Measurements from ENCODE around the gene ZSWIM3. TPM values are rescaled to one million over a fixed set of nuclear protein-coding genes. Genes with fewer than 3 reads are reported as not detected.
A peak's percentile ranks its signal among the peaks of the same experiment; 100 is the strongest.

Gene ZSWIM3
- total and polyA plus RNA-seq, 2 of the 13 experiments (the other 11 are each of a cell fraction or from before 2014, with no cell fraction given), result 5.2 to 5.8 TPM

DNA sequence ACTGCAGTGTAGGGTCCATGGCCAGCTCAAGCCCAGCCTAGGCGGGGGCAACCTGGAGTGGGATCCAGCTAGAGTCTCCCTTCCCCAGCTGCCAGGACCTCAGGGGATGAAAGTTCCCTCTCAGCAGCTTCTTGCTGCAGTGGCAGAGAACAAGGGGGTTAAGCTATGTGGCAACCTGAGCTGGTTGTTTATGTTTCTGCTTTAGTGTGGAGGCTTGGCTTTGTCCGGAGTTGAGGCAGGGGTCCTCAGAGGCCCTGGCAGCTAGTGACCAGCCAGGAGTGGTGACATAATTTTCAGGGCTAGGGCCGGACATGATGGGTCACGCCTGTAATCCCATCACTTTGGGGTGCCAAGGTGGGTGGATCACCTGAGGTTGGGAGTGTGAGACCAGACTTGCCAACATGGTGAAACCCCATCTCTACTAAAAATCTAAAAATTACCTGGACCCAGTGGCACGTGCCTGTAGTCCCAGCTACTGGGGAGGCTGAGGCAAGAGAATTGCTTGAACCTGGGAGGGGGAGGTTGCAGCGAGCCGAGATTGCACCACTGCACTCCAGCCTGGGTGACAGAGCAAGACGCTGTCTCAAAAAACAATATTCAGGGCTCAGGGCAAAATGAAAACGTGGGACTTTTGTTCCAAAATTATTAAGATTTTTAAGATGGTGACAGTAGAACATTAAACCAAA lies 68.5 kb downstream of the ZSWIM3 start (continued):
- TF ChIP-seq REST (IDR thresholded peaks at IDR 0.05; ENCODE audit: borderline replicate concordance in 1 of 2, low read depth in 1 of 2, low read length in 2 of 2) (no peak), MAZ (IDR thresholded peaks at IDR 0.05; ENCODE audit: borderline replicate concordance, low read depth, low read length) (no peak), MAZ (CRISPR knock-in tag; IDR thresholded peaks at IDR 0.05; ENCODE audit: low read depth) (no peak), THAP7 (CRISPR knock-in tag; IDR thresholded peaks at IDR 0.05) (peak; percentile 47; the same call in 1 of the 2 replicates), DNMT1 (CRISPR knock-in tag; IDR thresholded peaks at IDR 0.05) (no peak), ZMYM2 (CRISPR knock-in tag; IDR thresholded peaks at IDR 0.05) (no peak), ZNF446 (CRISPR knock-in tag; IDR thresholded peaks at IDR 0.05) (no peak), FIP1L1 (IDR thresholded peaks at IDR 0.05; ENCODE audit: borderline replicate concordance, insufficient read depth, low read depth, low read length) (no peak), RAD21 (CRISPR knock-in tag; IDR thresholded peaks at IDR 0.05) (no peak), ZNF10 (CRISPR knock-in tag; IDR thresholded peaks at IDR 0.05; ENCODE audit: borderline replicate concordance, low read depth) (no peak), MTF1 (CRISPR knock-in tag; IDR thresholded peaks at IDR 0.05) (no peak), ZNF274 (CRISPR knock-in tag; IDR thresholded peaks at IDR 0.05) (no peak), GPBP1L1 (CRISPR knock-in tag; IDR thresholded peaks at IDR 0.05) (no peak), ZNF878 (CRISPR knock-in tag; IDR thresholded peaks at IDR 0.05) (0 out of 2 replicates have a peak, but pooled peaks have one; percentile 18), ETV6 (CRISPR knock-in tag; conservative IDR thresholded peaks at IDR 0.05) (no peak), ZNF672 (CRISPR knock-in tag; IDR thresholded peaks at IDR 0.05) (no peak), GLMP (CRISPR knock-in tag; IDR thresholded peaks at IDR 0.05; ENCODE audit: borderline replicate concordance) (no peak), RARA (CRISPR knock-in tag; IDR thresholded peaks at IDR 0.05) (peak; percentile 36; the same call in 1 of the 2 replicates)
- TF ChIP-seq, protein P1, sequence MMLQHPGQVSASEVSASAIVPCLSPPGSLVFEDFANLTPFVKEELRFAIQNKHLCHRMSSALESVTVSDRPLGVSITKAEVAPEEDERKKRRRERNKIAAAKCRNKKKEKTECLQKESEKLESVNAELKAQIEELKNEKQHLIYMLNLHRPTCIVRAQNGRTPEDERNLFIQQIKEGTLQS (CRISPR knock-in tag; IDR thresholded peaks at IDR 0.05), result no peak
- TF ChIP-seq, protein P2, sequence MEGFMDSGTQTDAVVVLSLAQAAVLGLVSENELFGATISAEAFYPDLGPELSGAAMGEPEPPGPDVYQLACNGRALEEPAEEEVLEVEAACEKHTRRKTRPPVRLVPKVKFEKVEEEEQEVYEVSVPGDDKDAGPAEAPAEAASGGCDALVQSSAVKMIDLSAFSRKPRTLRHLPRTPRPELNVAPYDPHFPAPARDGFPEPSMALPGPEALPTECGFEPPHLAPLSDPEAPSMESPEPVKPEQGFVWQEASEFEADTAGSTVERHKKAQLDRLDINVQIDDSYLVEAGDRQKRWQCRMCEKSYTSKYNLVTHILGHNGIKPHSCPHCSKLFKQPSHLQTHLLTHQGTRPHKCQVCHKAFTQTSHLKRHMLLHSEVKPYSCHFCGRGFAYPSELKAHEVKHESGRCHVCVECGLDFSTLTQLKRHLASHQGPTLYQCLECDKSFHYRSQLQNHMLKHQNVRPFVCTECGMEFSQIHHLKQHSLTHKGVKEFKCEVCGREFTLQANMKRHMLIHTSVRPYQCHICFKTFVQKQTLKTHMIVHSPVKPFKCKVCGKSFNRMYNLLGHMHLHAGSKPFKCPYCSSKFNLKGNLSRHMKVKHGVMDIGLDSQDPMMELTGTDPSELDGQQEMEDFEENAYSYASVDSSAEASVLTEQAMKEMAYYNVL (CRISPR knock-in tag; IDR thresholded peaks at IDR 0.05; ENCODE audit: borderline replicate concordance), result no peak

Measured in HepG2 (cell line).